ENCODE measurements around the gene DDC. TPM values are rescaled to one million over a fixed set of nuclear protein-coding genes. Genes with fewer than 3 reads are reported as not detected.

DDC gene
- total RNA-seq, 3 donors from 2014 or later (not counting 1 experiment from before 2014, with no cell fraction given) = not detected

DNA sequence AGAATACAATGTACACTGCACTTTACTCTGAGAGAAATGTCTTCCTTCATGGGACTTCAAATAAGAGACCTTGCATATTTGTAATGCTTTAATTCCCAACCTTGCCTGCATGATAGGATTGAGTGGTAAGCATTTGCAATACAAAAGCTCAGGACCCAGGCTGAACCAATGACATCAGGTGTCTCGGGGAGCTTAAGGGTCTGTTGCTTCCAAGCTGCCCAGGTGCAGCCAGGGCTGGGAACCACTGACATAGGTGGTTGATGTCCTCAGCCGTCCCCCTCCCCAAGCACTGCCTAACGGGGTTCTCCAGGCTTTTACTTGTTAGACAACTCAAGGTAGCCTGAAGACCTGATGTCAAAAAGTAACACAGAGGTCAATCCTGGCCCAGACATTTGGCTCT, 144.2 kb downstream of the DDC start:
- H3K9me3 Mint-ChIP-seq = no peaks in the 10 kb centered on the region
- DNase-seq (no peak), ATAC-seq (no peak)
- no peaks in the 10 kb centered on the region for H3K36me3 Mint-ChIP-seq
- Histone ChIP-seq H3K4me3 (ENCODE audit: low read length) (no peak overlapping the region), H3K4me1 (ENCODE audit: control insufficient read depth, insufficient read depth, low read length) (peaks cover 11% of the 10 kb centered on the region), H3K27me3 (ENCODE audit: control insufficient read depth, insufficient read depth, low read length) (no peaks in the 10 kb centered on the region), H3K27ac (ENCODE audit: low read length) (no peak overlapping the region), H3K9me3 (ENCODE audit: control insufficient read depth, insufficient read depth, low read length) (no peaks in the 10 kb centered on the region), H3K36me3 (ENCODE audit: control insufficient read depth, insufficient read depth, low read length) (no peaks in the 10 kb centered on the region)
- TF ChIP-seq, protein P1, sequence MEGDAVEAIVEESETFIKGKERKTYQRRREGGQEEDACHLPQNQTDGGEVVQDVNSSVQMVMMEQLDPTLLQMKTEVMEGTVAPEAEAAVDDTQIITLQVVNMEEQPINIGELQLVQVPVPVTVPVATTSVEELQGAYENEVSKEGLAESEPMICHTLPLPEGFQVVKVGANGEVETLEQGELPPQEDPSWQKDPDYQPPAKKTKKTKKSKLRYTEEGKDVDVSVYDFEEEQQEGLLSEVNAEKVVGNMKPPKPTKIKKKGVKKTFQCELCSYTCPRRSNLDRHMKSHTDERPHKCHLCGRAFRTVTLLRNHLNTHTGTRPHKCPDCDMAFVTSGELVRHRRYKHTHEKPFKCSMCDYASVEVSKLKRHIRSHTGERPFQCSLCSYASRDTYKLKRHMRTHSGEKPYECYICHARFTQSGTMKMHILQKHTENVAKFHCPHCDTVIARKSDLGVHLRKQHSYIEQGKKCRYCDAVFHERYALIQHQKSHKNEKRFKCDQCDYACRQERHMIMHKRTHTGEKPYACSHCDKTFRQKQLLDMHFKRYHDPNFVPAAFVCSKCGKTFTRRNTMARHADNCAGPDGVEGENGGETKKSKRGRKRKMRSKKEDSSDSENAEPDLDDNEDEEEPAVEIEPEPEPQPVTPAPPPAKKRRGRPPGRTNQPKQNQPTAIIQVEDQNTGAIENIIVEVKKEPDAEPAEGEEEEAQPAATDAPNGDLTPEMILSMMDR (IDR thresholded peaks at IDR 0.05) = no peak
- 79% methylated on average over 3 of the region's 3 CpGs for WGBS (ENCODE audit: insufficient coverage)
- no peaks in the 10 kb centered on the region for H3K27me3 Mint-ChIP-seq (ENCODE audit: low read depth in 2 of 2)
- intact Hi-C loops (cut with micrococcal nuclease) = no loop called here
- H3K4me3 Mint-ChIP-seq = no peak overlapping the region
- H3K4me1 Mint-ChIP-seq = peaks cover 6 to 7% of the 10 kb centered on the region in 2 donors
- no peak overlapping the region for H3K27ac Mint-ChIP-seq

DNA sequence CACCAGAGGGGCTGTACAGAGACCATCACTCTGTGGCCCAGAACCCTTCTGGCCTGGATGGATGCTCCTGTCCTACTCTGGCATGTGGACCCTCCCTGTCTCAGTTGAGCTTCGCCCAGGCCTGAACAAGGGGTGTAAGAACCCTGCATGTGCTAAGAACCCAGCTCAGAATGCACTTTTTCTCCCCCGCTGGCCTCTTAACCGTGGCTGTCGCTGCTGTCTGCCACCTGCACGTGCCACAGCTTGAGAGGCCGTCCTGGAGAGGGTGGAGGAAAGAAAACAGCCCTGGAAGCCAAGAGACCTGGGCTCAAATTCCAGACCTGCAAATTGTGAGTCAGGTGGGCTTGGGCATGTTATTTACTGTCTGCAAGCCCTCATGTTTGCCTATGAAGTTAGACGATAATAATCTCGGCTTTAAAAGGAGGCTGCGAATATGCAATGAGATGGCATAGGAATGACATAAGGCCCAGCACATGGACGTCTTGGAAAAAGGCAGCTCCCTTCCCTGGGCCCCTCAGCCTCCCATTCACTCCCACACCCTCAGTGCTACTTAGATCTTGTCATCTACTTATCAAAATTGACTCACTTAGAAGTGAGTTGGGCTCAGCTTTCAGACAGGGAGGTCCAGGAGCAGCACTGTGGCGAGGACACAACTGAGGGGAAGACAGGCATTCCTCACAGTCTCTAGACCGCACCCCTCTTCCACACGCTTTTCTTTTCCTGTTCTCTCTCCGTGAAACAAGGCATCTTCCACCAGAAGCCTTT, 146.5 kb downstream of the DDC start:
- no peaks in the 10 kb centered on the region for H3K9me3 Mint-ChIP-seq
- ATAC-seq (no peak), DNase-seq (no peak)
- Histone ChIP-seq H3K27ac (ENCODE audit: low read length) (no peak overlapping the region), H3K4me1 (ENCODE audit: control insufficient read depth, insufficient read depth, low read length) (peaks cover 19% of the 10 kb centered on the region), H3K4me3 (ENCODE audit: low read length) (no peak overlapping the region), H3K9me3 (ENCODE audit: control insufficient read depth, insufficient read depth, low read length) (no peaks in the 10 kb centered on the region), H3K27me3 (ENCODE audit: control insufficient read depth, insufficient read depth, low read length) (no peaks in the 10 kb centered on the region), H3K36me3 (ENCODE audit: control insufficient read depth, insufficient read depth, low read length) (no peaks in the 10 kb centered on the region)
- H3K4me1 Mint-ChIP-seq = peaks cover 6 to 7% of the 10 kb centered on the region in 2 donors
- no peak overlapping the region for H3K4me3 Mint-ChIP-seq
- 88% methylated on average over 14 of the region's 14 CpGs for WGBS (ENCODE audit: insufficient coverage)
- TF ChIP-seq, protein P1 (IDR thresholded peaks at IDR 0.05) = no peak
- H3K27ac Mint-ChIP-seq = no peak overlapping the region
- H3K36me3 Mint-ChIP-seq = no peaks in the 10 kb centered on the region
- intact Hi-C loops (cut with micrococcal nuclease) = loop anchor here (1.0 kb wide), 4 partner anchors 213 to 326 kb away; no protein-coding TSS in a partner anchor
- no peaks in the 10 kb centered on the region for H3K27me3 Mint-ChIP-seq (ENCODE audit: low read depth in 2 of 2)

DNA sequence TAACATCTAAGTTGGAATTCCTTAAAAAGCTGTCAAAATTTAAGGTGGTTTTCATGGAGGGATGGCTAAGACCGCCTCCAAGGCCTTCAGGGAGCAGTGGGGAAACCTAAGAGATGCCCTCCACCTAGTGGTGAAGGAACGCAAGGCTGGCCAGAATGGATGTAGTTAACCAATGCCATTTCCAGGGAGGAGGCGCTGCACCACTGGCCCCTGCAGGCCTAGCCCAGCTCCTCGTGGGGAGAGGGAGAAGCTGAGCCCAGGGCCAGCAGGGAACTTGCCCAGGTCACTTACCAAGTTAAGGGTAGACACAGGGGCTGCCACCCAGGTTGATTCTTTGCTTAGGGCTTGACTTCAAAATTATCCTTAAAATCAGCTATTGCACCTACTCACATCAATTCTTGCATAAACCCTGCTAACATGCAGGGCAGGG, 147.1 kb downstream of the DDC start:
- Mint-ChIP-seq H3K4me3 (no peak overlapping the region), H3K27me3 (ENCODE audit: low read depth in 2 of 2) (no peaks in the 10 kb centered on the region), H3K4me1 (peaks cover 6 to 7% of the 10 kb centered on the region in 2 donors), H3K9me3 (no peaks in the 10 kb centered on the region), H3K27ac (no peak overlapping the region), H3K36me3 (no peaks in the 10 kb centered on the region)
- DNase-seq = peak; percentile 46 to 86
- Histone ChIP-seq H3K9me3 (ENCODE audit: control insufficient read depth, insufficient read depth, low read length) (no peaks in the 10 kb centered on the region), H3K27ac (ENCODE audit: low read length) (no peak overlapping the region), H3K27me3 (ENCODE audit: control insufficient read depth, insufficient read depth, low read length) (no peaks in the 10 kb centered on the region), H3K36me3 (ENCODE audit: control insufficient read depth, insufficient read depth, low read length) (no peaks in the 10 kb centered on the region), H3K4me1 (ENCODE audit: control insufficient read depth, insufficient read depth, low read length) (peaks cover 24% of the 10 kb centered on the region), H3K4me3 (ENCODE audit: low read length) (no peak overlapping the region)
- TF ChIP-seq, protein P1 (IDR thresholded peaks at IDR 0.05) = peak; percentile 78
- ATAC-seq = peak; percentile 80 to 99 (median 96)
- intact Hi-C loops (cut with micrococcal nuclease) = loop anchor here (1.0 kb wide), 4 partner anchors 213 to 326 kb away; no protein-coding TSS in a partner anchor
- WGBS (ENCODE audit: insufficient coverage) = 8% methylated on average over 4 of the region's 4 CpGs
